IMR-90 (cell line): ENCODE measurements around the gene DNASE1L1. TPM values are rescaled to one million over a fixed set of nuclear protein-coding genes. Genes with fewer than 3 reads are reported as not detected.

ENCODE experiments used
- ATAC-seq: fragments of 200-7000 bp; cut with Tn5 transposase; 2 replicates; pipeline ENCODE4 v1.9.1; 2020; ENCODE audit warnings: low read depth, mild to moderate bottlenecking, moderate library complexity
- BruUV-seq: library from RNA; stranded (reverse); fragments of 400-500 nt; replicated peaks from 2 replicates; lab custom pipeline; 2021; lab: Mats Ljungman, UMichigan
- CTCF ChIA-PET: fragments of 300-600 bp; formaldehyde crosslinking; extraction: SDS; loops from one replicate; lab custom pipeline; 2021; ENCODE audit warnings: antibody characterized with exemption; lab: Yijun Ruan, JAX
- POLR2A ChIA-PET: fragments of 300-600 bp; sonication (Branson Sonifier 250); formaldehyde crosslinking; loops from one replicate; lab custom pipeline; 2022; ENCODE audit warnings: antibody characterized with exemption; ENCODE audit not compliant: unreplicated experiment; lab: Charles Lee
- DNase-seq: peaks from one replicate; pipeline ENCODE4 v3.0.0; 2013
- H2AFZ ChIP-seq: replicated peaks from 2 replicates; pipeline ENCODE3; 2013; ENCODE audit warnings: low read length, mild to moderate bottlenecking; ENCODE audit not compliant: poor library complexity
- H2AK5ac ChIP-seq: 2 replicates; pipeline ENCODE4 v1.6.1; 2013; ENCODE audit warnings: low read depth, low read length, inconsistent platforms
- H2AK9ac ChIP-seq: replicated peaks from 2 replicates; pipeline ENCODE3; 2013; ENCODE audit warnings: mild to moderate bottlenecking, low read depth, low read length, moderate library complexity; ENCODE audit not compliant: poor library complexity
- H2BK120ac ChIP-seq: 2 replicates; pipeline ENCODE4 v1.6.1; 2013; ENCODE audit warnings: low read depth, low read length, inconsistent platforms
- H2BK15ac ChIP-seq: 3 replicates; pipeline ENCODE4 v1.6.1; 2013; ENCODE audit warnings: low read depth, low read length, inconsistent platforms
- H2BK20ac ChIP-seq: 2 replicates; pipeline ENCODE4 v1.6.1; 2013; ENCODE audit warnings: low read depth, mild to moderate bottlenecking, inconsistent platforms, low read length, moderate library complexity
- H2BK5ac ChIP-seq: 2 replicates; pipeline ENCODE4 v1.6.1; 2013; ENCODE audit warnings: mild to moderate bottlenecking, low read depth, low read length, inconsistent platforms; ENCODE audit not compliant: poor library complexity, severe bottlenecking
- H3K14ac ChIP-seq: replicated peaks from 2 replicates; pipeline ENCODE4 v1.6.1; 2013; ENCODE audit warnings: low read depth, low read length, inconsistent platforms
- H3K18ac ChIP-seq: 2 replicates; pipeline ENCODE4 v1.6.1; 2013; ENCODE audit warnings: low read depth, low read length, control low read depth
- H3K23ac ChIP-seq: 2 replicates; pipeline ENCODE4 v1.6.1; 2013; ENCODE audit warnings: low read depth, low read length, inconsistent platforms
- H3K27ac ChIP-seq: 2 replicates; pipeline ENCODE4 v1.5.1; 2013; ENCODE audit warnings: mild to moderate bottlenecking, control low read depth, low read length; ENCODE audit not compliant: insufficient read depth
- H3K27me3 ChIP-seq: 2 replicates; pipeline ENCODE4 v1.6.1; 2013; ENCODE audit warnings: low read length; ENCODE audit not compliant: control insufficient read depth, insufficient read depth
- H3K36me3 ChIP-seq: 2 replicates; pipeline ENCODE4 v1.6.1; 2013; ENCODE audit warnings: low read length, mixed read lengths; ENCODE audit not compliant: control insufficient read depth, insufficient read depth
- H3K4ac ChIP-seq: 2 replicates; pipeline ENCODE4 v1.6.1; 2013; ENCODE audit warnings: low read depth, low read length, inconsistent platforms
- H3K4me1 ChIP-seq: 2 replicates; pipeline ENCODE4 v1.6.1; 2013; ENCODE audit warnings: low read length, mixed read lengths; ENCODE audit not compliant: control insufficient read depth, insufficient read depth
- H3K4me2 ChIP-seq: 2 replicates; pipeline ENCODE4 v1.6.1; 2013; ENCODE audit warnings: low read depth, mild to moderate bottlenecking, control low read depth, low read length, moderate library complexity
- H3K4me3 ChIP-seq: 2 replicates; pipeline ENCODE4 v1.5.1; 2013; ENCODE audit warnings: low read depth, mild to moderate bottlenecking, control low read depth, low read length, moderate library complexity; ENCODE audit not compliant: insufficient read depth
- H3K56ac ChIP-seq: 2 replicates; pipeline ENCODE4 v1.6.1; 2013; ENCODE audit warnings: low read length, inconsistent platforms; ENCODE audit not compliant: insufficient read depth; ENCODE audit errors: extremely low read depth
- H3K79me1 ChIP-seq, 2 experiments: 2 replicates each; pipeline ENCODE4 v1.6.1; 2013; ENCODE audit warnings: low read length in 2 of 2, inconsistent platforms in 1 of 2, low read depth in 1 of 2
- H3K9ac ChIP-seq: 2 replicates; pipeline ENCODE4 v1.6.1; 2013; ENCODE audit warnings: low read depth, low read length, control low read depth
- H3K9me1 ChIP-seq: 2 replicates; pipeline ENCODE4 v1.6.1; 2013; ENCODE audit warnings: low read length, inconsistent platforms; ENCODE audit not compliant: insufficient read depth
- H3K9me3 ChIP-seq: 2 replicates; pipeline ENCODE4 v1.6.1; 2013; ENCODE audit warnings: low read length; ENCODE audit not compliant: control insufficient read depth, insufficient read depth
- H4K20me1 ChIP-seq: 2 replicates; pipeline ENCODE4 v1.6.1; 2013; ENCODE audit warnings: low read length, inconsistent platforms; ENCODE audit not compliant: insufficient read depth
- H4K5ac ChIP-seq: 2 replicates; pipeline ENCODE4 v1.6.1; 2013; ENCODE audit warnings: mild to moderate bottlenecking, low read depth, low read length, control low read depth
- H4K8ac ChIP-seq, 2 experiments: 2 replicates each; pipeline ENCODE4 v1.6.1; 2013; ENCODE audit warnings: low read depth in 2 of 2, low read length in 2 of 2, control low read depth in 1 of 2, inconsistent platforms in 1 of 2
- H4K91ac ChIP-seq: 2 replicates; pipeline ENCODE4 v1.6.1; 2013; ENCODE audit warnings: low read depth, low read length, inconsistent platforms; ENCODE audit not compliant: insufficient read depth
- BHLHE40 ChIP-seq: fragments of 150-350 bp; IDR thresholded peaks from 2 replicates; pipeline ENCODE4 v1.6.1; 2016; ENCODE audit warnings: mild to moderate bottlenecking, low read depth, low read length
- CHD1 ChIP-seq: IDR thresholded peaks from 2 replicates; pipeline ENCODE4 v1.6.1; 2012; ENCODE audit warnings: low read depth, low read length, improper control_type of control experiment
- FOS ChIP-seq: fragments of 150-350 bp; IDR thresholded peaks from 2 replicates; pipeline ENCODE4 v1.6.1; 2016; ENCODE audit warnings: low read depth, low read length
- MAZ ChIP-seq: IDR thresholded peaks from 2 replicates; pipeline ENCODE4 v1.6.1; 2012; ENCODE audit warnings: low read depth, mild to moderate bottlenecking, low read length, improper control_type of control experiment, moderate library complexity, borderline replicate concordance
- NFE2L2 ChIP-seq: fragments of 150-350 bp; IDR thresholded peaks from 2 replicates; pipeline ENCODE4 v1.6.1; 2016; ENCODE audit warnings: low read depth, mild to moderate bottlenecking, low read length
- POLR2A ChIP-seq: IDR thresholded peaks from 2 replicates; pipeline ENCODE4 v1.6.1; 2012; ENCODE audit warnings: mild to moderate bottlenecking, low read depth, low read length
- RAD21 ChIP-seq: IDR thresholded peaks from 2 replicates; pipeline ENCODE4 v1.6.1; 2012; ENCODE audit warnings: low read length, improper control_type of control experiment
- WGBS, 2 experiments: methylation state at CpG; one replicate each; pipeline versions ENCODE4 v1.1.5 to v1.1.7; 2013; ENCODE audit warnings: missing lambda C conversion rate in 2 of 2; ENCODE audit not compliant: insufficient read length in 1 of 2; ENCODE audit errors: extremely low coverage in 2 of 2; 5-methylcytosine and 5-hydroxymethylcytosine counted together
- dilution Hi-C: fragments of 300-500 bp; cut with HindIII; formaldehyde crosslinking; loops from one replicate; pipeline ENCODE4 v1.14.3; 2018; ENCODE audit warnings: low sequenced_read_pairs; ENCODE audit not compliant: unreplicated experiment
- in situ Hi-C: fragments of 300-500 bp; cut with MboI; formaldehyde crosslinking; loops from 3 replicates; pipeline ENCODE4 v1.14.3; 2019; ENCODE audit warnings: low sequenced_read_pairs, inconsistent platforms, mixed read lengths
- intact Hi-C: fragments of 100-400 bp; cut with micrococcal nuclease; formaldehyde crosslinking; loops from 2 replicates; pipeline ENCODE4 v1.10.0; 2022
- polyA plus RNA-seq, 3 experiments: library from polyadenylated mRNA; depleted of rRNA; stranded (reverse); fragments of >200 nt; gene quantifications; 2 replicates each; pipeline ENCODE4 v1.2.3, GENCODE V29; 2012; ENCODE audit warnings: low replicate concordance in 1 of 3
- total RNA-seq: library from RNA; depleted of rRNA; stranded (reverse); fragments of >200 nt; gene quantifications from 2 replicates; pipeline ENCODE4 v1.2.3, GENCODE V29; 2012
- TF ChIP-seq, protein P1 (sequence below): conservative IDR thresholded peaks from 2 replicates; pipeline ENCODE4 v1.5.1; 2012; ENCODE audit warnings: mild to moderate bottlenecking, low read depth, low read length, improper control_type of control experiment

The DNASE1L1 gene
- total and polyA plus RNA-seq, 2 of the 4 experiments (the other 2 are of a cell fraction): 51.4 to 55.5 TPM

DNA sequence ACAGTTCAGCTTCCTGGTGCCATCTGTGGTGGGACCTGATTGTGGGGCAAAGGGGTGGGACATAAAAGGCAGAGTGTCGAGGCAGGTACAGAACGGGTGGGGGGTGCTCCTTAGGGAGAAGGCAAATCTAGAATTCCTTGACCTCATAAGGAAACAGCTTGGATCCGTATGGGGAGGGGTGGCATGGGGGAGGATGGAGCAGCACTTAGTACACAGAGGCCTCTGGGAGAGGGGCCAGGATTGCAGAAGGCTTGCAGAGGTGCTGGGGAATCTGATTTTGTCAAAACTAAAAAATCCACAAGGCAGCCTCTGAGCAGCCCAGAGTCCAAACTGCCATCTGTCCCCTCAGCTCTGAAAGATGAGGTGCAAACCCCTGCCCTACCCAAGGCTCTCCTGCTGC, 32.3 kb downstream of the DNASE1L1 start:
- Histone ChIP-seq H2BK120ac (peak overlapping the region; percentile 58; the same call in 1 of the 2 replicates), H4K8ac (peak overlapping the region; percentile 47 to 65; a peak in 2 of 4 replicates), H3K4me1 (peaks cover 13% of the 10 kb centered on the region), H2BK20ac (no peak overlapping the region), H4K91ac (peak overlapping the region; percentile 54; the same call in 1 of the 2 replicates), H2AFZ (no peak overlapping the region), H3K27ac (peak overlapping the region; percentile 94; the same call in 1 of the 2 replicates), H3K56ac (no peak overlapping the region), H4K20me1 (peaks cover 17% of the 10 kb centered on the region), H3K36me3 (peaks cover 11% of the 10 kb centered on the region; the same call in 1 of the 2 replicates), H3K4me2 (no peak overlapping the region; the same call in 1 of the 2 replicates), H3K23ac (no peak overlapping the region), H3K9me1 (0 out of 2 replicates have a peak, but pooled peaks cover 5% of the 10 kb centered on the region), H3K79me1 (peaks cover 0 to 25% of the 10 kb centered on the region in 2 experiments; a peak in 3 of 4 replicates), H3K14ac (no peak overlapping the region), H2BK15ac (no peak overlapping the region), H3K4me3 (no peak overlapping the region), H3K9me3 (no peaks in the 10 kb centered on the region), H3K27me3 (no peaks in the 10 kb centered on the region), H2AK5ac (peak overlapping the region; percentile 81), H3K18ac (peak overlapping the region; percentile 6; the same call in 1 of the 2 replicates), H2BK5ac (peak overlapping the region; percentile 86), H4K5ac (peak overlapping the region; percentile 29; the same call in 1 of the 2 replicates), H2AK9ac (peak overlapping the region; percentile 91), H3K9ac (peak overlapping the region; percentile 62), H3K4ac (peak overlapping the region; percentile 61)
- 82% methylated on average over 2 of the region's 3 CpGs; no CpG with 5 or more reads in 1 of the 2 experiments for WGBS, 2 experiments
- in situ Hi-C loops (no loop called here), intact Hi-C loops (no loop called here), dilution Hi-C loops (no loop called here)
- ChIA-PET POLR2A (no interaction called here), CTCF (no interaction called here)
- TF ChIP-seq RAD21 (no peak), BHLHE40 (no peak), FOS (no peak), MAZ (no peak), POLR2A (no peak), CHD1 (no peak), NFE2L2 (no peak)
- TF ChIP-seq, protein P1, sequence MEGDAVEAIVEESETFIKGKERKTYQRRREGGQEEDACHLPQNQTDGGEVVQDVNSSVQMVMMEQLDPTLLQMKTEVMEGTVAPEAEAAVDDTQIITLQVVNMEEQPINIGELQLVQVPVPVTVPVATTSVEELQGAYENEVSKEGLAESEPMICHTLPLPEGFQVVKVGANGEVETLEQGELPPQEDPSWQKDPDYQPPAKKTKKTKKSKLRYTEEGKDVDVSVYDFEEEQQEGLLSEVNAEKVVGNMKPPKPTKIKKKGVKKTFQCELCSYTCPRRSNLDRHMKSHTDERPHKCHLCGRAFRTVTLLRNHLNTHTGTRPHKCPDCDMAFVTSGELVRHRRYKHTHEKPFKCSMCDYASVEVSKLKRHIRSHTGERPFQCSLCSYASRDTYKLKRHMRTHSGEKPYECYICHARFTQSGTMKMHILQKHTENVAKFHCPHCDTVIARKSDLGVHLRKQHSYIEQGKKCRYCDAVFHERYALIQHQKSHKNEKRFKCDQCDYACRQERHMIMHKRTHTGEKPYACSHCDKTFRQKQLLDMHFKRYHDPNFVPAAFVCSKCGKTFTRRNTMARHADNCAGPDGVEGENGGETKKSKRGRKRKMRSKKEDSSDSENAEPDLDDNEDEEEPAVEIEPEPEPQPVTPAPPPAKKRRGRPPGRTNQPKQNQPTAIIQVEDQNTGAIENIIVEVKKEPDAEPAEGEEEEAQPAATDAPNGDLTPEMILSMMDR: no peak
- DNase-seq: peak; percentile 24
- ATAC-seq: no peak
- BruUV-seq: no TSS peak
